Endometrium (tissue), 2 donors: ENCODE measurements around the gene BPTF.
"Not testable (repeated sequence)": the region's sequence is repeated elsewhere in the genome, so short reads cannot be mapped to it uniquely, and the experiment has no call there.

Source experiments
- FAIRE-seq: peaks from 2 replicates; lab custom pipeline; 2012; peaks lifted over from hg19 to GRCh38; lab: Jason Lieb, UNC
- donor health status: control.
- donor health status: control.

The BPTF gene

GRCh38 chr17:67824735-67825626 lies at the start of gene BPTF:
BPTF (plus strand) TSS chr17:67825503; CDS start chr17:67825725, 222 bp downstream.
- no peak for FAIRE-seq

- no peak for FAIRE-seq
Measured at GRCh38 chr17:67779098-67779672, 46.1 kb upstream of the BPTF start.

GRCh38 chr17:67784364-67785121 lies 40.8 kb upstream of the BPTF start:
- FAIRE-seq: no peak

GRCh38 chr17:67785122-67785477 lies 40.2 kb upstream of the BPTF start:
- FAIRE-seq: no peak

GRCh38 chr17:67785504-67785903 lies 39.8 kb upstream of the BPTF start:
- FAIRE-seq: no peak

GRCh38 chr17:67800495-67800928 lies 24.8 kb upstream of the BPTF start:
- FAIRE-seq: no peak

- FAIRE-seq: no peak
Measured at GRCh38 chr17:67801626-67802175, 23.6 kb upstream of the BPTF start.

GRCh38 chr17:67810464-67810863 lies 14.8 kb upstream of the BPTF start:
- no peak for FAIRE-seq

- not testable (repeated sequence) for FAIRE-seq
Measured at GRCh38 chr17:67812380-67812779, 12.9 kb upstream of the BPTF start.

- no peak for FAIRE-seq
Measured at GRCh38 chr17:67813803-67814180, 11.5 kb upstream of the BPTF start.

- FAIRE-seq: no peak
Measured at GRCh38 chr17:67818110-67819002, 6.9 kb upstream of the BPTF start.

- no peak for FAIRE-seq
Measured at GRCh38 chr17:67819722-67820121, 5.6 kb upstream of the BPTF start.

GRCh38 chr17:67821871-67822367 lies 3.4 kb upstream of the BPTF start:
- no peak for FAIRE-seq

- FAIRE-seq: not testable (repeated sequence)
Measured at GRCh38 chr17:67825627-67826601, 611 bp downstream of the BPTF start.

GRCh38 chr17:67829331-67829730 lies 4.0 kb downstream of the BPTF start:
- no peak for FAIRE-seq

- FAIRE-seq: no peak
Measured at GRCh38 chr17:67830440-67830839, 5.1 kb downstream of the BPTF start.

GRCh38 chr17:67831268-67831667 lies 6.0 kb downstream of the BPTF start:
- FAIRE-seq: no peak

- FAIRE-seq: no peak
Measured at GRCh38 chr17:67833134-67833533, 7.8 kb downstream of the BPTF start.

- no peak for FAIRE-seq
Measured at GRCh38 chr17:67833946-67834631, 8.8 kb downstream of the BPTF start.

- FAIRE-seq: no peak
Measured at GRCh38 chr17:67834634-67835033, 9.3 kb downstream of the BPTF start.
